T47D (cell line): ENCODE data around the gene CEP290.

Experiments used
- DNase-seq, 2 experiments: peaks; one replicate each; pipeline versions ENCODE4 v3.0.0 to v3.0.0-alpha.2; 2011 to 2012; ENCODE audit warnings: low read depth in 1 of 2, low spot score in 1 of 2
- JUND ChIP-seq: IDR thresholded peaks from 2 replicates; pipeline ENCODE4 v1.6.1; 2012; ENCODE audit warnings: low read depth
- in situ Hi-C: cut with HindIII; loops from 2 replicates; pipeline ENCODE4 v1.10.0; 2016; ENCODE audit warnings: low sequenced_read_pairs, low pct_unique_long_range_greater_than_20kb

CEP290 gene

DNA sequence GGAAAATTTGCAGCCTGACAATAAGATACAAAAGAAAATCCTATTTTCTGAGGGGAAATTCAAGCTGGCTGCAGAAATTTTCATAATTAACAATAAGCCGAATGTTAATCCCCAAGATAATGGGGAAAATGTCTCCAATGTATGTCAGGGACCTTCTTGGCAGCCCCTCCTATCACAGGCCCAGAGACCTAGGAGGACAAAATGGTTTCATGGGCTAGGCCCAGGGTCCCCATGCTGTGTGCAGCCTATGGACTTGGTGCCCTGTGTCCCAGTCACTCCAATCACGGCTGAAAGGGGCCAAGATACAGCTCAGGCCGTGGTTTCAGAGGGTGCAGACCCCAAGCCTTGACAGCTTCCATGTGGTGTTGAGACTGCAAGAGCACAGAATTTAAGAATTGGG is 123.9 kb downstream of the CEP290 start:
- no peak for TF ChIP-seq JUND
- in situ Hi-C loops = no loop called here

DNA sequence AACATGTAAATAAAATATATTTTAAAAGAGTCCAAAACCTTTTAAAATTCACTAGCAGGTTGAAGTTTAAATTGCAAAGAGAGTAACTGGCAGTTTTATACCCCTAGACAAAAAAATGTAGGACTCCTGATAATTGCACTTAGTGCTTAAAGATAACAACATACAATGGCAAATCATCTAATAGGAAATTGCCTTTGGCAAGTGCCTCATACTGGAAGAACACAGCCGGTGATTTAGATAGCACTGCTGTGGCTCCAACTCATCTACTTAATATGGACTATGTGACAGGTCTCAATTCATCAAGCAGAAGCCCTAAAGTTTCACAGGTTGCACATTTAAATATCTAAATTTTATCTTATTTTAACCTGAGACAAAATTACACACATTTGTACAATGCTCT is 126.1 kb downstream of the CEP290 start:
- in situ Hi-C loops = no loop called here
- TF ChIP-seq JUND = no peak
- no peak for DNase-seq

More for the DNA sequence above, 123.9 kb downstream of the CEP290 start:
- no peak for DNase-seq

DNA sequence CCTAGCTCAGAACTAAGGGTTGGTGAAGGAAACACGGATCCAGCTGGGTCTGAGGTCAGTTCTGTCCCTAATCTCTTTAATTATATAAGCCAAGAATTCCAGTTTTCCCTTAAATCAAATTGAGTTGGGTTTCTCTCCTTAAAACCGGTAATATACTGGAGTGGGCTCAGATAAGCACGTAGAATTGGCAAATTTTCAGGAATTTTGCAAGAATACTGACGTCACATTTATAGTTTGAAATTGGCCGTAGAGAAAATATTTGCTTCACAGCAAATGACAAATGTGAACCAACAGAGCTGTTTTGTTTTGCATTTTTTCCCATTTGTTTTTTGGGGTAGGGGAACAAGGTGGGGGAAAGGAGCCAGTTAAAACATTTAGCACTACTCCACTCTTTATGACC is 130.1 kb downstream of the CEP290 start:
- TF ChIP-seq JUND = no peak
- in situ Hi-C loops = no loop called here

DNA sequence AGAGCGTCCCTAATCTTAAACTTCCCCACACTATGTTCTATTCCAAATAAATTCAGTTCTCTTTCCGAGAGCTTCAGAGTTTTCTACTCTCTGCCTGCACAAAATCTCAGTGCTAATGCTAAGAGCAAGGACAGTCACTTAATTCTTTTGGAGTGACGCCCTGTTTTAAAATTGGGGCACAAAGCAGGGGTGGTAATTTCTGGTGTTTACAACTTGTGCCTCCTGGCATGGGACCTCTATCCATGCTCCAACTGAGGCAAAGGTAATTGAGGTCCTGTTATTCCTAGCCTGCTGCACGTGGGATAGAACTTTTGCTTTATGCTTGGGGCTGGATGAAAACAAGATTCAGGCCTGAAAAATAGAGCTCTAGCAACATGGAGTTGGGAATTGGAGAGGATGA is 135.5 kb downstream of the CEP290 start:
- DNase-seq = no peak
- in situ Hi-C loops = no loop called here
- no peak for TF ChIP-seq JUND

More for the DNA sequence above, 130.1 kb downstream of the CEP290 start:
- no peak for DNase-seq

DNA sequence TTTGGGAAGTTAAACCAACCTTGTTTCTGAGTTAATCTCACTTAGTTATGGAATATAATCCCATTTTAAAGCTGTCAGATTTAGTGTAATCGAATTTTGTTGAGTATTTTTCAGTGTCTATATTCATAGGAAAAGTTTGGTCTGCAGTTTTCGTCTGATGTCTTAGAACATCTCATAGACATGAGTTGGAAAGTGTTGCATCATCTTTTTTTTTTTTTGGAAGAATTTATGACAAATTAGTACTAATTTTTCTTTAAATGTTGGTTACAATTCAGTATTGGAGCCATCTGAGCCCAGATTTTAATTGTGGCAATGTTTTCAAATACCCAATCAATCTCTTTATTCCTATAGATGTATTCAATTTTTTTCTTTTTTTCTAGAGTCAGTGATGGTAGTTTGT is 140.6 kb downstream of the CEP290 start:
- in situ Hi-C loops = no loop called here
- no peak for TF ChIP-seq JUND
- DNase-seq = no peak
